ENCODE results near the gene ANO8. TPM values are rescaled to one million over a fixed set of nuclear protein-coding genes. Genes with fewer than 3 reads are reported as not detected.

The ANO8 gene
- total and polyA plus RNA-seq, 2 of the 13 experiments (the other 11 are each of a cell fraction or from before 2014, with no cell fraction given) = 1.8 to 3.5 TPM

GRCh38 chr19:17303167-17303939 lies 31.3 kb downstream of the ANO8 start, which contains the start of gene ABHD8 (continued):
- TF ChIP-seq GMEB1 (CRISPR knock-in tag; IDR thresholded peaks at IDR 0.05; ENCODE audit: borderline replicate concordance) (peak; percentile 56; the same call in 1 of the 2 replicates), KDM2A (CRISPR knock-in tag; IDR thresholded peaks at IDR 0.05; ENCODE audit: borderline replicate concordance, low read depth) (peak; percentile 71), ELF1 (CRISPR knock-in tag; IDR thresholded peaks at IDR 0.05) (no peak; the same call in 1 of the 2 replicates), PHF20 (CRISPR knock-in tag; IDR thresholded peaks at IDR 0.05) (no peak), ZNF441 (CRISPR knock-in tag; IDR thresholded peaks at IDR 0.05; ENCODE audit: borderline replicate concordance) (no peak), AHDC1 (CRISPR knock-in tag; IDR thresholded peaks at IDR 0.05; ENCODE audit: borderline replicate concordance) (no peak), TOPORS (CRISPR knock-in tag; IDR thresholded peaks at IDR 0.05) (no peak), ERF (CRISPR knock-in tag; IDR thresholded peaks at IDR 0.05) (peak; percentile 76; the same call in 1 of the 2 replicates), FOXA1 (IDR thresholded peaks at IDR 0.05) (no peak), FOXA1 (CRISPR knock-in tag; IDR thresholded peaks at IDR 0.05) (peak; percentile 78), ATF6 (CRISPR knock-in tag; conservative IDR thresholded peaks at IDR 0.05) (no peak), ZNF607 (CRISPR knock-in tag; IDR thresholded peaks at IDR 0.05; ENCODE audit: borderline replicate concordance) (peak; percentile 54)
- TF ChIP-seq, protein P1, sequence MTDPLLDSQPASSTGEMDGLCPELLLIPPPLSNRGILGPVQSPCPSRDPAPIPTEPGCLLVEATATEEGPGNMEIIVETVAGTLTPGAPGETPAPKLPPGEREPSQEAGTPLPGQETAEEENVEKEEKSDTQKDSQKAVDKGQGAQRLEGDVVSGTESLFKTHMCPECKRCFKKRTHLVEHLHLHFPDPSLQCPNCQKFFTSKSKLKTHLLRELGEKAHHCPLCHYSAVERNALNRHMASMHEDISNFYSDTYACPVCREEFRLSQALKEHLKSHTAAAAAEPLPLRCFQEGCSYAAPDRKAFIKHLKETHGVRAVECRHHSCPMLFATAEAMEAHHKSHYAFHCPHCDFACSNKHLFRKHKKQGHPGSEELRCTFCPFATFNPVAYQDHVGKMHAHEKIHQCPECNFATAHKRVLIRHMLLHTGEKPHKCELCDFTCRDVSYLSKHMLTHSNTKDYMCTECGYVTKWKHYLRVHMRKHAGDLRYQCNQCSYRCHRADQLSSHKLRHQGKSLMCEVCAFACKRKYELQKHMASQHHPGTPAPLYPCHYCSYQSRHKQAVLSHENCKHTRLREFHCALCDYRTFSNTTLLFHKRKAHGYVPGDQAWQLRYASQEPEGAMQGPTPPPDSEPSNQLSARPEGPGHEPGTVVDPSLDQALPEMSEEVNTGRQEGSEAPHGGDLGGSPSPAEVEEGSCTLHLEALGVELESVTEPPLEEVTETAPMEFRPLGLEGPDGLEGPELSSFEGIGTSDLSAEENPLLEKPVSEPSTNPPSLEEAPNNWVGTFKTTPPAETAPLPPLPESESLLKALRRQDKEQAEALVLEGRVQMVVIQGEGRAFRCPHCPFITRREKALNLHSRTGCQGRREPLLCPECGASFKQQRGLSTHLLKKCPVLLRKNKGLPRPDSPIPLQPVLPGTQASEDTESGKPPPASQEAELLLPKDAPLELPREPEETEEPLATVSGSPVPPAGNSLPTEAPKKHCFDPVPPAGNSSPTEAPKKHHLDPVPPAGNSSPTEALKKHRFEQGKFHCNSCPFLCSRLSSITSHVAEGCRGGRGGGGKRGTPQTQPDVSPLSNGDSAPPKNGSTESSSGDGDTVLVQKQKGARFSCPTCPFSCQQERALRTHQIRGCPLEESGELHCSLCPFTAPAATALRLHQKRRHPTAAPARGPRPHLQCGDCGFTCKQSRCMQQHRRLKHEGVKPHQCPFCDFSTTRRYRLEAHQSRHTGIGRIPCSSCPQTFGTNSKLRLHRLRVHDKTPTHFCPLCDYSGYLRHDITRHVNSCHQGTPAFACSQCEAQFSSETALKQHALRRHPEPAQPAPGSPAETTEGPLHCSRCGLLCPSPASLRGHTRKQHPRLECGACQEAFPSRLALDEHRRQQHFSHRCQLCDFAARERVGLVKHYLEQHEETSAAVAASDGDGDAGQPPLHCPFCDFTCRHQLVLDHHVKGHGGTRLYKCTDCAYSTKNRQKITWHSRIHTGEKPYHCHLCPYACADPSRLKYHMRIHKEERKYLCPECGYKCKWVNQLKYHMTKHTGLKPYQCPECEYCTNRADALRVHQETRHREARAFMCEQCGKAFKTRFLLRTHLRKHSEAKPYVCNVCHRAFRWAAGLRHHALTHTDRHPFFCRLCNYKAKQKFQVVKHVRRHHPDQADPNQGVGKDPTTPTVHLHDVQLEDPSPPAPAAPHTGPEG (CRISPR knock-in tag; IDR thresholded peaks at IDR 0.05) = peak; percentile 98
